ENCODE measurements around the gene MB21D2. TPM values are rescaled to one million over a fixed set of nuclear protein-coding genes. Genes with fewer than 3 reads are reported as not detected.

The MB21D2 gene
- total RNA-seq, 6 experiments from 2014 or later = 17.2 to 20.9 (median 19.5) TPM

GRCh38 chr3:192887047-192887446, 30.6 kb downstream of the MB21D2 start:
- Mint-ChIP-seq H3K27me3 (ENCODE audit: insufficient read depth) (no peaks in the 10 kb centered on the region), H3K27ac (peak overlapping the region; percentile 94), H3K4me1 (ENCODE audit: low read depth) (peaks cover 98% of the 10 kb centered on the region), H3K9me3 (no peaks in the 10 kb centered on the region), H3K36me3 (ENCODE audit: low read depth) (peaks cover 23% of the 10 kb centered on the region), H3K4me3 (peak overlapping the region; percentile 70)
- DNase-seq = no peak
- no peak for TF ChIP-seq CTCF (IDR thresholded peaks at IDR 0.05)

- H3K27ac Mint-ChIP-seq = peak overlapping the region; percentile 94
- H3K9me3 Mint-ChIP-seq = no peaks in the 10 kb centered on the region
- TF ChIP-seq CTCF (IDR thresholded peaks at IDR 0.05) = no peak
- peaks cover 79% of the 10 kb centered on the region for H3K4me1 Mint-ChIP-seq (ENCODE audit: low read depth)
- DNase-seq = peak; percentile 71
- H3K4me3 Mint-ChIP-seq = peak overlapping the region; percentile 70
- H3K36me3 Mint-ChIP-seq (ENCODE audit: low read depth) = peaks cover 15% of the 10 kb centered on the region
- H3K27me3 Mint-ChIP-seq (ENCODE audit: insufficient read depth) = no peaks in the 10 kb centered on the region
Observed at GRCh38 chr3:192884777-192885773, 32.6 kb downstream of the MB21D2 start.

- no peak for TF ChIP-seq CTCF (IDR thresholded peaks at IDR 0.05)
- peaks cover 64% of the 10 kb centered on the region for H3K4me1 Mint-ChIP-seq (ENCODE audit: low read depth)
- DNase-seq = peak; percentile 32
Observed at GRCh38 chr3:192883512-192883911, 34.1 kb downstream of the MB21D2 start.

GRCh38 chr3:192881159-192881786, 36.4 kb downstream of the MB21D2 start:
- H3K9me3 Mint-ChIP-seq = no peaks in the 10 kb centered on the region
- TF ChIP-seq CTCF (IDR thresholded peaks at IDR 0.05) = no peak
- no peak for DNase-seq
- H3K27ac Mint-ChIP-seq = peak overlapping the region; percentile 67
- H3K4me3 Mint-ChIP-seq = no peak overlapping the region
- peaks cover 7% of the 10 kb centered on the region for H3K27me3 Mint-ChIP-seq (ENCODE audit: insufficient read depth)
- H3K4me1 Mint-ChIP-seq (ENCODE audit: low read depth) = peaks cover 41% of the 10 kb centered on the region
- peaks cover 16% of the 10 kb centered on the region for H3K36me3 Mint-ChIP-seq (ENCODE audit: low read depth)

More at GRCh38 chr3:192883512-192883911, 34.1 kb downstream of the MB21D2 start:
- Mint-ChIP-seq H3K36me3 (ENCODE audit: low read depth) (peaks cover 16% of the 10 kb centered on the region), H3K4me3 (peak overlapping the region; percentile 28), H3K27me3 (ENCODE audit: insufficient read depth) (peaks cover 6% of the 10 kb centered on the region), H3K27ac (peak overlapping the region; percentile 94), H3K9me3 (no peaks in the 10 kb centered on the region)

GRCh38 chr3:192880313-192880712, 37.3 kb downstream of the MB21D2 start:
- H3K27me3 Mint-ChIP-seq (ENCODE audit: insufficient read depth) = peaks cover 7% of the 10 kb centered on the region
- H3K27ac Mint-ChIP-seq = no peak overlapping the region
- H3K4me1 Mint-ChIP-seq (ENCODE audit: low read depth) = peaks cover 32% of the 10 kb centered on the region
- H3K36me3 Mint-ChIP-seq (ENCODE audit: low read depth) = peaks cover 16% of the 10 kb centered on the region
- no peak for DNase-seq
- H3K4me3 Mint-ChIP-seq = no peak overlapping the region
- H3K9me3 Mint-ChIP-seq = no peaks in the 10 kb centered on the region
- no peak for TF ChIP-seq CTCF (IDR thresholded peaks at IDR 0.05)
